WTC11 (cell line): ENCODE data around the gene CHERP. TPM values are rescaled to one million over a fixed set of nuclear protein-coding genes. Genes with fewer than 3 reads are reported as not detected.
"Not testable (repeated sequence)": the region's sequence is repeated elsewhere in the genome, so short reads cannot be mapped to it uniquely, and the experiment has no call there.

Experiments used
- ATAC-seq: fragments of 200-7000 bp; cut with Tn5 transposase; 2 replicates; pipeline ENCODE4 v1.10.0; 2021; ENCODE audit warnings: mild to moderate bottlenecking, moderate library complexity
- CTCF ChIA-PET: fragments of 300-600 bp; sonication (Branson Sonifier 250); formaldehyde crosslinking; loops from one replicate; lab custom pipeline; 2021; ENCODE audit warnings: antibody characterized with exemption; lab: Charles Lee
- POLR2A ChIA-PET: fragments of 350-600 bp; sonication (Branson Sonifier 250); formaldehyde crosslinking; loops from one replicate; lab custom pipeline; 2021; ENCODE audit warnings: antibody characterized with exemption; lab: Charles Lee
- DNase-seq: peaks from one replicate; pipeline ENCODE4 v3.0.0; 2021; ENCODE audit warnings: low spot score
- H3K27ac Mint-ChIP-seq: 2 replicates; pipeline ENCODE4 v1.8.0; 2021; ENCODE audit warnings: mixed read lengths
- H3K27me3 Mint-ChIP-seq: 2 replicates; pipeline ENCODE4 v1.8.0; 2021; ENCODE audit warnings: low read depth, mild to moderate bottlenecking, moderate library complexity, mixed read lengths
- H3K36me3 Mint-ChIP-seq: 2 replicates; pipeline ENCODE4 v1.8.0; 2021; ENCODE audit warnings: mixed read lengths
- H3K4me1 Mint-ChIP-seq: 2 replicates; pipeline ENCODE4 v1.8.0; 2022; ENCODE audit warnings: mixed read lengths
- H3K4me3 Mint-ChIP-seq: 2 replicates; pipeline ENCODE4 v1.8.0; 2021; ENCODE audit warnings: mild to moderate bottlenecking, moderate library complexity, mixed read lengths
- H3K9me3 Mint-ChIP-seq: 2 replicates; pipeline ENCODE4 v1.8.0; 2021; ENCODE audit warnings: mixed read lengths
- AFF4 ChIP-seq: sonication (generic); formaldehyde crosslinking; IDR thresholded peaks from 2 replicates; pipeline ENCODE4 v1.8.1; 2023; ENCODE audit warnings: mild to moderate bottlenecking, missing genetic modification reagents, borderline replicate concordance
- ATF3 ChIP-seq: sonication (generic); formaldehyde crosslinking; conservative IDR thresholded peaks from 2 replicates; pipeline ENCODE4 v1.8.1; 2022; ENCODE audit warnings: mild to moderate bottlenecking, missing genetic modification reagents
- CREM ChIP-seq: sonication (generic); formaldehyde crosslinking; IDR thresholded peaks from 2 replicates; pipeline ENCODE4 v1.8.1; 2022; ENCODE audit warnings: mild to moderate bottlenecking, missing genetic modification reagents, moderate library complexity
- E2F4 ChIP-seq: sonication (generic); formaldehyde crosslinking; IDR thresholded peaks from 2 replicates; pipeline ENCODE4 v1.8.1; 2022; ENCODE audit warnings: low read depth, mild to moderate bottlenecking, moderate library complexity, missing genetic modification reagents, borderline replicate concordance
- HMGA2 ChIP-seq: fragments of 250-450 bp; sonication (Bioruptor Pico); IDR thresholded peaks from 2 replicates; pipeline ENCODE4 v1.4.0; 2021; ENCODE audit warnings: mild to moderate bottlenecking, moderate library complexity
- HMGXB4 ChIP-seq: sonication (generic); formaldehyde crosslinking; IDR thresholded peaks from 2 replicates; pipeline ENCODE4 v1.8.1; 2023; ENCODE audit warnings: mild to moderate bottlenecking, moderate library complexity, missing genetic modification reagents
- JAZF1 ChIP-seq: fragments of 250-450 bp; sonication (Bioruptor Pico); IDR thresholded peaks from 2 replicates; pipeline ENCODE4 v1.9.0; 2021; ENCODE audit warnings: moderate library complexity, mild to moderate bottlenecking, inconsistent platforms
- MYBL2 ChIP-seq: sonication (generic); formaldehyde crosslinking; IDR thresholded peaks from 2 replicates; pipeline ENCODE4 v1.8.1; 2023; ENCODE audit warnings: mild to moderate bottlenecking, moderate library complexity, missing genetic modification reagents
- NR2C2 ChIP-seq: sonication (generic); formaldehyde crosslinking; IDR thresholded peaks from 2 replicates; pipeline ENCODE4 v1.8.0; 2022; ENCODE audit warnings: mild to moderate bottlenecking, missing genetic modification reagents
- RELA ChIP-seq: sonication (generic); formaldehyde crosslinking; IDR thresholded peaks from 2 replicates; pipeline ENCODE4 v1.8.1; 2022; ENCODE audit warnings: missing genetic modification reagents, mild to moderate bottlenecking, borderline replicate concordance
- USF1 ChIP-seq: sonication (generic); formaldehyde crosslinking; IDR thresholded peaks from 2 replicates; pipeline ENCODE4 v1.8.0; 2022; ENCODE audit warnings: mild to moderate bottlenecking, missing genetic modification reagents
- ZMAT4 ChIP-seq: fragments of 250-450 bp; sonication (Bioruptor Pico); IDR thresholded peaks from 2 replicates; pipeline ENCODE4 v1.9.0; 2021; ENCODE audit warnings: mild to moderate bottlenecking
- total RNA-seq: library from RNA; stranded (reverse); gene quantifications from 3 replicates; pipeline ENCODE4 v1.2.3, GENCODE V29; 2021
- TF ChIP-seq, protein P1 (sequence below): sonication (generic); formaldehyde crosslinking; IDR thresholded peaks from 2 replicates; pipeline ENCODE4 v1.8.1; 2023; ENCODE audit warnings: mild to moderate bottlenecking, missing genetic modification reagents
- TF ChIP-seq, protein P2 (sequence below): fragments of 250-450 bp; sonication (Bioruptor Pico); IDR thresholded peaks from 2 replicates; pipeline ENCODE4 v2.1.2; 2022; ENCODE audit warnings: mild to moderate bottlenecking, moderate library complexity

Gene CHERP
- total RNA-seq, 1 experiment from 2014 or later: 98.7 TPM

DNA sequence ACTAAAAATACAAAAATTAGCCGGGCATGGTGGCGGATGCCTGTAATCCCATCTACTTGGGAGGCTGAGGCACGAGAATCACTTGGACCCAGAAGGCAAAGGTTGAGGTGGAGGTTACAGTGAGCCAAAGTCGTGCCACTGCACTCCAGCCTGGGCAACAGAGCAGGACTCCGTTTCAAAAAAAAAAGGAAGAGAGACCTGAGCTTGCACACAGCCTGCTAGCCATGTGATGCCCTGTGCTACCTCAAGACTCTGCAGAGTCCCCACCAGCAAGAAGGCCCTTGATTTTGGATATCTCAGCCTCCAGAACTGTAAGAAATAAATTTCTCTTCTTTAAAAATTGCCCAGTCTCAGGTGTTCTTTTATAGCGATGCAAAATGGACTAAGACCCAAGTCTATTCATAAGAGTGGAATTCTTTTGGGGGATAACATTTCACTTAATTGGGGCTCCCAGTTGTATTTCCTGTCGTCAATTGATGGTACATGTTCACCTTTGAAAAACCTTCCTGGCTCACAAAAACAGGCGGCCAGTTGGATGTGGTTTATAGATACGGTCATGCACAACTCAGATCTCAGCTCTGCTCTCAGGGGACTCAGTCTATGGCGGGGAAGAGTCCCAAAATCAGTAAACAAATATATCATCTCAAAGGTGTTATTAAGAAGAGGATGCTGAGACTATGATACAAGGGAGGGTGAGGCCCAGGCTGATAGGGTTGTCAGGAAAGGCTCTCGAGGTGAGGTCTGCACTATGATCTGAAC lies 2.4 kb upstream of the CHERP start:
- no peak for ATAC-seq
- CTCF ChIA-PET: no interaction called here
- Mint-ChIP-seq H3K4me3 (peak overlapping the region; percentile 32; the same call in 1 of the 2 replicates), H3K27me3 (no peaks in the 10 kb centered on the region), H3K36me3 (peaks cover 14% of the 10 kb centered on the region), H3K4me1 (peaks cover 17% of the 10 kb centered on the region), H3K27ac (peak overlapping the region; percentile 80), H3K9me3 (no peaks in the 10 kb centered on the region)
- TF ChIP-seq AFF4 (CRISPR knock-in tag) (no peak), CREM (no peak), RELA (CRISPR knock-in tag) (no peak), USF1 (CRISPR knock-in tag) (no peak), HMGXB4 (CRISPR knock-in tag) (no peak), NR2C2 (CRISPR knock-in tag) (no peak), ZMAT4 (CRISPR knock-in tag) (no peak), JAZF1 (no peak), HMGA2 (no peak), ATF3 (no peak), E2F4 (CRISPR knock-in tag) (no peak), MYBL2 (CRISPR knock-in tag) (no peak)
- TF ChIP-seq, protein P1, sequence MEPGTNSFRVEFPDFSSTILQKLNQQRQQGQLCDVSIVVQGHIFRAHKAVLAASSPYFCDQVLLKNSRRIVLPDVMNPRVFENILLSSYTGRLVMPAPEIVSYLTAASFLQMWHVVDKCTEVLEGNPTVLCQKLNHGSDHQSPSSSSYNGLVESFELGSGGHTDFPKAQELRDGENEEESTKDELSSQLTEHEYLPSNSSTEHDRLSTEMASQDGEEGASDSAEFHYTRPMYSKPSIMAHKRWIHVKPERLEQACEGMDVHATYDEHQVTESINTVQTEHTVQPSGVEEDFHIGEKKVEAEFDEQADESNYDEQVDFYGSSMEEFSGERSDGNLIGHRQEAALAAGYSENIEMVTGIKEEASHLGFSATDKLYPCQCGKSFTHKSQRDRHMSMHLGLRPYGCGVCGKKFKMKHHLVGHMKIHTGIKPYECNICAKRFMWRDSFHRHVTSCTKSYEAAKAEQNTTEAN (CRISPR knock-in tag): no peak
- TF ChIP-seq, protein P2, sequence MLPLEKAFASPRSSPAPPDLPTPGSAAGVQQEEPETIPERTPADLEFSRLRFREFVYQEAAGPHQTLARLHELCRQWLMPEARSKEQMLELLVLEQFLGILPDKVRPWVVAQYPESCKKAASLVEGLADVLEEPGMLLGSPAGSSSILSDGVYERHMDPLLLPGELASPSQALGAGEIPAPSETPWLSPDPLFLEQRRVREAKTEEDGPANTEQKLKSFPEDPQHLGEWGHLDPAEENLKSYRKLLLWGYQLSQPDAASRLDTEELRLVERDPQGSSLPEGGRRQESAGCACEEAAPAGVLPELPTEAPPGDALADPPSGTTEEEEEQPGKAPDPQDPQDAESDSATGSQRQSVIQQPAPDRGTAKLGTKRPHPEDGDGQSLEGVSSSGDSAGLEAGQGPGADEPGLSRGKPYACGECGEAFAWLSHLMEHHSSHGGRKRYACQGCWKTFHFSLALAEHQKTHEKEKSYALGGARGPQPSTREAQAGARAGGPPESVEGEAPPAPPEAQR (CRISPR knock-in tag): no peak
- POLR2A ChIA-PET: no interaction called here
- no peak for DNase-seq

DNA sequence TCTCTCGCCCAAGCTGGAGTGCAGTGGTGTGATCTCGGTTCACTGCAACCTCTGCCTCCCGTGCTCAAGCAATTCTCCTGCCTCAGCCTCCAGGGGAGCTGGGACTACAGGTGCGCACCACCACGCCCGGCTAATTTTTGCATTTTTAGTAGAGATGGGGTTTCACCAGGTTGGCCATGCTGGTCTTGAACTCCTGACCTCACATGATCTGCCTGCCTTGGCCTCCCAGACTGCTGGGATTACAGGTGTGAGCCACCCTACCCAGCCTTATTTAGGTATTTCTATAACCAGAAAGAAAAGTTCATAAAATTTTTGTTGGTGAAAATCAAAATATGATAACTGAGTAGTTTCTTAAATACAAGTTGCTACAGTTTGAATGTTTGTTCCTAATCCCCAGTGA lies 1.5 kb upstream of the CHERP start:
- not testable (repeated sequence) for ATAC-seq, H3K27me3 Mint-ChIP-seq, H3K9me3 Mint-ChIP-seq, DNase-seq, H3K27ac Mint-ChIP-seq
- peaks cover 21% of the 10 kb centered on the region for H3K36me3 Mint-ChIP-seq
- ChIA-PET POLR2A (interaction anchor here (0.7 kb wide), 2 partner anchors 41 to 496 kb away, joined by 4 read pairs; no protein-coding TSS in a partner anchor), CTCF (interaction anchor here (0.6 kb wide), 1 partner anchor 852 kb away, joined by 3 read pairs; no protein-coding TSS in a partner anchor)
- H3K4me3 Mint-ChIP-seq: peak overlapping the region; percentile 89
- peaks cover 17% of the 10 kb centered on the region for H3K4me1 Mint-ChIP-seq
